ENCODE measurements around the gene MAGEC3. TPM values are rescaled to one million over a fixed set of nuclear protein-coding genes. Genes with fewer than 3 reads are reported as not detected.

MAGEC3 gene
- total and polyA plus RNA-seq, 2 experiments from 2014 or later = not detected

DNA sequence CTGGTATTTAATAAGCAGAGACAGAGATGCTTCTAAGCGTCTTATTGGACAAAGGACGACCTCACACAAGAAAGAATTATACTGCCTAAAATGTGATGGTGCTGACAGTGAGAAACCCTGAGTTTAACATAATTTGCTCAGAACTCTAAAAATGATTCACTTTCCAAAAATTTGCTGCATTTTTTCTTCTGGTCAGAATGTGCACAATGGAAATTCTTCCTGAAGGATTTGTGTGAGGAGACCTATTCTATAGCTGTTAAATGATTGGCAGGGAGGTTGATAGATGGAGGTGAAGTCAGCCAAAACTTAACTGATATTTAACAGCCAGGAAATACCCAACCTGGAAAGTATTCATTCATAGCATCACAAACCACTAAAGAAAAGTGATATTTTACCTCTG is 1.7 kb downstream of the MAGEC3 start (continued):
- TF ChIP-seq, protein P1, sequence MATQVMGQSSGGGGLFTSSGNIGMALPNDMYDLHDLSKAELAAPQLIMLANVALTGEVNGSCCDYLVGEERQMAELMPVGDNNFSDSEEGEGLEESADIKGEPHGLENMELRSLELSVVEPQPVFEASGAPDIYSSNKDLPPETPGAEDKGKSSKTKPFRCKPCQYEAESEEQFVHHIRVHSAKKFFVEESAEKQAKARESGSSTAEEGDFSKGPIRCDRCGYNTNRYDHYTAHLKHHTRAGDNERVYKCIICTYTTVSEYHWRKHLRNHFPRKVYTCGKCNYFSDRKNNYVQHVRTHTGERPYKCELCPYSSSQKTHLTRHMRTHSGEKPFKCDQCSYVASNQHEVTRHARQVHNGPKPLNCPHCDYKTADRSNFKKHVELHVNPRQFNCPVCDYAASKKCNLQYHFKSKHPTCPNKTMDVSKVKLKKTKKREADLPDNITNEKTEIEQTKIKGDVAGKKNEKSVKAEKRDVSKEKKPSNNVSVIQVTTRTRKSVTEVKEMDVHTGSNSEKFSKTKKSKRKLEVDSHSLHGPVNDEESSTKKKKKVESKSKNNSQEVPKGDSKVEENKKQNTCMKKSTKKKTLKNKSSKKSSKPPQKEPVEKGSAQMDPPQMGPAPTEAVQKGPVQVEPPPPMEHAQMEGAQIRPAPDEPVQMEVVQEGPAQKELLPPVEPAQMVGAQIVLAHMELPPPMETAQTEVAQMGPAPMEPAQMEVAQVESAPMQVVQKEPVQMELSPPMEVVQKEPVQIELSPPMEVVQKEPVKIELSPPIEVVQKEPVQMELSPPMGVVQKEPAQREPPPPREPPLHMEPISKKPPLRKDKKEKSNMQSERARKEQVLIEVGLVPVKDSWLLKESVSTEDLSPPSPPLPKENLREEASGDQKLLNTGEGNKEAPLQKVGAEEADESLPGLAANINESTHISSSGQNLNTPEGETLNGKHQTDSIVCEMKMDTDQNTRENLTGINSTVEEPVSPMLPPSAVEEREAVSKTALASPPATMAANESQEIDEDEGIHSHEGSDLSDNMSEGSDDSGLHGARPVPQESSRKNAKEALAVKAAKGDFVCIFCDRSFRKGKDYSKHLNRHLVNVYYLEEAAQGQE (IDR thresholded peaks at IDR 0.05; ENCODE audit: unreplicated experiment) = no peak
- TF ChIP-seq NANOG (IDR thresholded peaks at IDR 0.05; ENCODE audit: borderline replicate concordance) = no peak
- no peak for TF ChIP-seq STAT1 (IDR thresholded peaks at IDR 0.05; ENCODE audit: unreplicated experiment)
- no peak for TF ChIP-seq CTCF (conservative IDR thresholded peaks at IDR 0.05; ENCODE audit: low read depth in 2 of 2)
- TF ChIP-seq ZNF462 (CRISPR knock-in tag; IDR thresholded peaks at IDR 0.05) = no peak
